T-helper 22 cell (primary cell): ENCODE data around the gene KDM4C.
"Not testable (repeated sequence)": the region's sequence is repeated elsewhere in the genome, so short reads cannot be mapped to it uniquely, and the experiment has no call there.

ENCODE experiments used
- DNase-seq: peaks from one replicate; pipeline ENCODE4 v3.0.0-alpha.2; 2020; ENCODE audit warnings: low read depth

The KDM4C gene

GRCh38 chr9:6807669-6808068, 49.9 kb downstream of the KDM4C start:
- DNase-seq: not testable (repeated sequence)

GRCh38 chr9:6811436-6811835, 53.7 kb downstream of the KDM4C start:
- DNase-seq: no peak

GRCh38 chr9:6816581-6816980, 58.8 kb downstream of the KDM4C start:
- no peak for DNase-seq

GRCh38 chr9:6818292-6818922, 60.6 kb downstream of the KDM4C start:
- no peak for DNase-seq

GRCh38 chr9:6819112-6819511, 61.3 kb downstream of the KDM4C start:
- DNase-seq: no peak

GRCh38 chr9:6819529-6819928, 61.8 kb downstream of the KDM4C start:
- no peak for DNase-seq

GRCh38 chr9:6822696-6823095, 64.9 kb downstream of the KDM4C start:
- no peak for DNase-seq

- DNase-seq: no peak
Measured at GRCh38 chr9:6827439-6828145, 69.8 kb downstream of the KDM4C start.

GRCh38 chr9:6829027-6829426, 71.3 kb downstream of the KDM4C start:
- DNase-seq: no peak

GRCh38 chr9:6829536-6829935, 71.8 kb downstream of the KDM4C start:
- DNase-seq: no peak

GRCh38 chr9:6833518-6834192, 75.9 kb downstream of the KDM4C start:
- no peak for DNase-seq

GRCh38 chr9:6834306-6834705, 76.5 kb downstream of the KDM4C start:
- no peak for DNase-seq

GRCh38 chr9:6838158-6838557, 80.4 kb downstream of the KDM4C start:
- DNase-seq: no peak

GRCh38 chr9:6842584-6842947, 84.8 kb downstream of the KDM4C start:
- DNase-seq: no peak

- DNase-seq: no peak
Measured at GRCh38 chr9:6843742-6844141, 86.0 kb downstream of the KDM4C start.

- DNase-seq: no peak
Measured at GRCh38 chr9:6844267-6844666, 86.5 kb downstream of the KDM4C start.

GRCh38 chr9:6845128-6845826, 87.5 kb downstream of the KDM4C start:
- DNase-seq: no peak

- no peak for DNase-seq
Measured at GRCh38 chr9:6845880-6846279, 88.1 kb downstream of the KDM4C start.

- DNase-seq: no peak
Measured at GRCh38 chr9:6852243-6852963, 94.6 kb downstream of the KDM4C start.

GRCh38 chr9:6855860-6856259, 98.1 kb downstream of the KDM4C start:
- no peak for DNase-seq

GRCh38 chr9:6864102-6864501, 106.3 kb downstream of the KDM4C start:
- DNase-seq: no peak
